ENCODE measurements around the gene NUDT14.

NUDT14 gene

DNA sequence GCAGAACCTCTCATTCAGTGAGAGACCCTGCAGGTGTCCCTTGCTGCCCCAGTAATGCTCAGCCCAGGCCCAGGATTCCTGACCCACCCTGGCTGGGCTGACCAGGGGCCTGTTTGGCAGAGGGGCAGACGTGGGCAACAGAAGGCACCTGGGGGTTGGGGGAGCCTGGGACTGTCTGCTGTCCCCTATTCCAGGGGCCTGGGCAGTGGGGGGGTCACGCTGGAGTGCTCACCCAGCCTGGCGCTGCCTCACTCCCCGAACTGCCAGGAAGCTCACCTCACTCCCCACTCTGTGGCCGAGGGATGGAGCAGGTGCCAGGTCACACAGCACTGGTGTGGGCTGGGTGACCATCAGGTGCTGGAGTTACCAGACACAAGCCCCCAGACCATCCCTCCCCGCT is 22.6 kb upstream of the NUDT14 start:
- H3K9ac ChIP-seq (ENCODE audit: insufficient read length), result no peak overlapping the region
- H3K4me3 ChIP-seq, result no peak overlapping the region
- H3K9me3 ChIP-seq (ENCODE audit: low read depth, low read length), result no peaks in the 10 kb centered on the region
- no peak for DNase-seq (ENCODE audit: low read depth, low spot score)
- TF ChIP-seq POLR2AphosphoS5 (IDR thresholded peaks at IDR 0.05; ENCODE audit: borderline replicate concordance, low read depth, low read length) (no peak), EZH2 (IDR thresholded peaks at IDR 0.05) (no peak), FOXP2 (optimal IDR thresholded peaks at IDR 0.05; ENCODE audit: control extremely low read depth, extremely low read length, insufficient read depth) (no peak)
- no peaks in the 10 kb centered on the region for H3K36me3 ChIP-seq (ENCODE audit: insufficient read depth, low read length)
- H3K27ac ChIP-seq, result no peak overlapping the region

DNA sequence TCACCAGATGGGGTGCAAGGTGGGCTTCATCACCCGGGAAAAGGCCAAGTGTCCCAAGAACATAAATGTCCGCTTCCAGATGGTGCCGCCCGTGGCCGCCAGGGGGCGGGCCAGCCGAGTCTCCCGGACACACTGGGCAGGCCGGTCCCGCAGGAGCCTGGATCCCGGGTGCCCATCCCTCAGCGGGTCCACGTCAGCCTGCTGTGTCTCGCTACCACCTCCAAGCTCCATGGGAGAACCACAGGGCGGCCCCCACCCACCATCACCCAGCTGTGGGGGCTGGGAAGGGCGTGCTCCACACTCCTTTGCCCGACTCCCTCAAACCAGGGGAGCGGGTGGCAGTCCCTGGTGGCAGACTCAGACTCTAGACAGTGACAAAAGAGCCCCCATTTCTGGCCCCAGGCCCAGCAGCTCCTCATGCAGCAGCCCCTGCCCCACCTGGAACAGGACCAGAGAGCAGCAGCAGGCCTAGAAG is 22.0 kb upstream of the NUDT14 start:
- DNase-seq (ENCODE audit: low read depth, low spot score), result no peak
- Histone ChIP-seq H3K27ac (no peak overlapping the region), H3K36me3 (ENCODE audit: insufficient read depth, low read length) (no peaks in the 10 kb centered on the region), H3K4me3 (no peak overlapping the region), H3K9ac (ENCODE audit: insufficient read length) (no peak overlapping the region), H3K9me3 (ENCODE audit: low read depth, low read length) (no peaks in the 10 kb centered on the region)
- no peak for TF ChIP-seq POLR2AphosphoS5 (IDR thresholded peaks at IDR 0.05; ENCODE audit: borderline replicate concordance, low read depth, low read length)
- no peak for TF ChIP-seq EZH2 (IDR thresholded peaks at IDR 0.05)
- no peak for TF ChIP-seq FOXP2 (optimal IDR thresholded peaks at IDR 0.05; ENCODE audit: control extremely low read depth, extremely low read length, insufficient read depth)

DNA sequence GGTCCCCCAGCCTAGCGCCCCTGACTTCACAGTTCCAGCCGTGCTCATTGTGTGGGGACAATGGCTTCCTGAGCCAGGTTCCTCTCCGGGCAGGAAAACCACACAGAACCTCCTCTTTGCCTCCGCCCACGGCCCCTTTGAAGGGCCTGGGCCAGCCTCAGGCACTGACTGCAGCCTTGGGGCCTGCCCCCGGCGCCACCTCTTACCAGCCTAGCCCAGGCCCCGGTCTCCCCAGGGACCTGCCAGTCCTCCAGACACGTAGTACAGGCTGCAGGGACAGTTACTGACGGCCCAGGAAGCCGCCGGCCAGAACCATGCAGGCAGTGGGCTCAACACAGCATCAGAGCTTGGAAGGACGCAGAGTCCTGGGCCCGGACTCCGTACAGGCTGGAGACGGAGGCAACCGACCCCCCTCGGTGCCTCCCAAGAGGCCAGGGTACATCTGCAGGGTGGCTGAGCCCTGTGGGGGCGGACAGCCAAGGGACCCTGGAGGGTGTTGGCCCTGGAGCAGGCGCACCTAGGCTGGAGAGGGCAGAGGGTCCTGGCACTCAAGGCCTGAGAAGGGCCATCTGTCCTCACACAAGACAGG is 20.9 kb upstream of the NUDT14 start:
- no peak overlapping the region for H3K9ac ChIP-seq (ENCODE audit: insufficient read length)
- no peak overlapping the region for H3K27ac ChIP-seq
- TF ChIP-seq POLR2AphosphoS5 (IDR thresholded peaks at IDR 0.05; ENCODE audit: borderline replicate concordance, low read depth, low read length), result no peak
- no peak for TF ChIP-seq EZH2 (IDR thresholded peaks at IDR 0.05)
- no peak for TF ChIP-seq FOXP2 (optimal IDR thresholded peaks at IDR 0.05; ENCODE audit: control extremely low read depth, extremely low read length, insufficient read depth)
- no peak for DNase-seq (ENCODE audit: low read depth, low spot score)
- no peak overlapping the region for H3K4me3 ChIP-seq
- no peaks in the 10 kb centered on the region for H3K9me3 ChIP-seq (ENCODE audit: low read depth, low read length)
- H3K36me3 ChIP-seq (ENCODE audit: insufficient read depth, low read length), result no peaks in the 10 kb centered on the region

DNA sequence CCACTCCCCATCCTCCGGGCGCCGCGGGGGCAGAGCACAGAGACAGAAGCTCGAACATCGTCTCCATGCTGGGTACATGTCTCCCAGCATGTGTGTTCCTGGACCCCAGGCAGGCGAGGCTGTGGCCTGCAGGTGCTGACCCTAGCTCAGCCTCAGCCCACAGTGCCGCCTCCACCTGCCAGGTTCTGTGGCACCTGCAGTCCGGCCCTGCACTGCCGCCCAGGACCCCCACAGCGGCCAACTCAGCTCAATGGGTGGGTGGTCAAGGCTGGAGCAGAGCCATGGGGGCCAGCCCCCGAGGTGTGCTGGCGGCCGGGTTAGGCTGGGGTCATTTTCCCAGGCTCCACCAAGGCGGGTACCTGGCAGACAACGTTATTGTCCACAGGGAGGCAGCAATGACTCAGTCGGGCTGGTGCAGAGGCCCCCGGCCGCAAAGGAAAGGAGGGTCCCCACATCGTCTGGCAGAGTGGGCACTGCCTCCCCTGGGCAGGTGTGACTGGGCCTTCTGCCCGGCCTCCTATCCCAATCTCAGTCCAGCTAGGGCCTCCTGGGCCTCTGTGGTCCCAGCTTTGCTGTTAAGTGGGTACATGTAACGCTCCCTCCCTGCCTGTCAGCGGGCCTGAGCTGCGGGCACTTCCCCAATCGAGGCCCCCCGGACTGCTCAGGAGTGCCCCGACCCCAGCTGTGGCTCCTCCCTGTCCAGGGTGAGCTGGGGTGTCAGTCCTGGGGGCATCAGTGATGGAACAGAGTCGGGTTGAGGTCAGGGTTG is 20.2 kb upstream of the NUDT14 start:
- Histone ChIP-seq H3K27ac (no peak overlapping the region), H3K36me3 (ENCODE audit: insufficient read depth, low read length) (no peaks in the 10 kb centered on the region), H3K4me3 (no peak overlapping the region), H3K9ac (ENCODE audit: insufficient read length) (no peak overlapping the region), H3K9me3 (ENCODE audit: low read depth, low read length) (no peaks in the 10 kb centered on the region)
- TF ChIP-seq EZH2 (IDR thresholded peaks at IDR 0.05) (no peak), POLR2AphosphoS5 (IDR thresholded peaks at IDR 0.05; ENCODE audit: borderline replicate concordance, low read depth, low read length) (no peak), FOXP2 (optimal IDR thresholded peaks at IDR 0.05; ENCODE audit: control extremely low read depth, extremely low read length, insufficient read depth) (no peak)
- no peak for DNase-seq (ENCODE audit: low read depth, low spot score)

DNA sequence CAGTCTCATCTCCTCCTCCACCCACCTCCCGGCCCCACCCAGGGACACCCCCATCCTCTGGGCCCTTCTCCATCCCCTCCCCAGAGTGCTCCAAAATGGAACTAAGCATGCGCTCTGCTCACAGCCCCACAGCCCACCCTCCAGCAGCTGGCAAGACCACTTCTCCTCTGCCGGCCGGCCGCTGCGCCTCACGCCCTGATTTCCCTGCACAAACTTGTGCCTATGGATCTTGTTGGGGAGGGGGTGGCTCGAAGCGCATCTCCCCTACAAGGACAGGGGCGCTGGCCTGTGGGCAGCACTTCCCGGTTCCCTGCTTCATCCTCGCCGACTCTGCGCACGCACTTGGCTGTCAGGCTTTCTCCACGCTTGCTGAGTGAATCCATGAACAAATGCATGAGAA is 19.5 kb upstream of the NUDT14 start:
- Histone ChIP-seq H3K9ac (ENCODE audit: insufficient read length) (no peak overlapping the region), H3K36me3 (ENCODE audit: insufficient read depth, low read length) (no peaks in the 10 kb centered on the region), H3K4me3 (no peak overlapping the region), H3K9me3 (ENCODE audit: low read depth, low read length) (no peaks in the 10 kb centered on the region), H3K27ac (no peak overlapping the region)
- TF ChIP-seq POLR2AphosphoS5 (IDR thresholded peaks at IDR 0.05; ENCODE audit: borderline replicate concordance, low read depth, low read length) (no peak), EZH2 (IDR thresholded peaks at IDR 0.05) (no peak), FOXP2 (optimal IDR thresholded peaks at IDR 0.05; ENCODE audit: control extremely low read depth, extremely low read length, insufficient read depth) (no peak)
- no peak for DNase-seq (ENCODE audit: low read depth, low spot score)

DNA sequence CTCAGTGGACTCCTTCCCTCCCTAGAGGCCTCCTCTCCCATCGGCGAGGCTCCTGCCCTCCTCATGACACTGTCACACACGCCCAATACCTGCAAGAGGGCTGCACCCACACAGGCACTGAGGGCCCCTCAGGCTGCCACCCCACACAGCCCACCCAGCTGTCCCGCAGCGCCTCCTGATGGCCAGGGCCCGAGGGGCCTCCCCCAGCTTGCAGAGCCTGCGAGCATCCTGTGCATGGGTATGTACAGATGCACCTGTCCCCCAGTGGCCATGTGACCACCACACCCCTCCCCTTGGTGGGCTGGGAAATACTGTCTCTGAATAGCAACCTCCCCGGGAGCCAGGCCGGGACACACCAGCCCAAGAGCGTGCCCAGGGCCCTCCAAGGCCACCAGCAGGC is 19.0 kb upstream of the NUDT14 start:
- H3K9ac ChIP-seq (ENCODE audit: insufficient read length), result no peak overlapping the region
- H3K9me3 ChIP-seq (ENCODE audit: low read depth, low read length), result no peaks in the 10 kb centered on the region
- TF ChIP-seq POLR2AphosphoS5 (IDR thresholded peaks at IDR 0.05; ENCODE audit: borderline replicate concordance, low read depth, low read length) (no peak), FOXP2 (optimal IDR thresholded peaks at IDR 0.05; ENCODE audit: control extremely low read depth, extremely low read length, insufficient read depth) (no peak)
- no peak overlapping the region for H3K27ac ChIP-seq
- no peaks in the 10 kb centered on the region for H3K36me3 ChIP-seq (ENCODE audit: insufficient read depth, low read length)
- no peak overlapping the region for H3K4me3 ChIP-seq
- no peak for DNase-seq (ENCODE audit: low read depth, low spot score)

DNA sequence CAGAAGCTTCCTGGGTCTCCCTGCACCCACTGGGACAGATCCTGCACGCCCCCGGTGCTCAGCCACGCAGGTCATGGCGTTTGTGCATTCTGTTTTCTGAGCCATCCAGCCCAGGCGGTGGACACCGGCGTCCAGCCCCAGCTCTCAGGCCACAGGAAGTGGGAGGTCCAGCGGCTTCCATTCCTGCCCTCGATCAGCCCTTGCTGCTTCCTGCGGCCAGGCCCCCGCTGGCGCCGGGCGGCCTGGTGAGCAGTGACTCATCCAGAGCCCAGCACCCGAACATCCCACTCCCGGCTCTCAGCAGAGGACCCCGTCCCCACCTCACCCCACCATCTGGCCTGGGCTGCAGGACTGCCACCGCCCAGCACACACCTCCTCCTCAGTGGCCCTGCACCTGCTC is 18.0 kb upstream of the NUDT14 start:
- no peak overlapping the region for H3K9ac ChIP-seq (ENCODE audit: insufficient read length)
- DNase-seq (ENCODE audit: low read depth, low spot score), result no peak
- TF ChIP-seq POLR2AphosphoS5 (IDR thresholded peaks at IDR 0.05; ENCODE audit: borderline replicate concordance, low read depth, low read length), result no peak
- no peak for TF ChIP-seq EZH2 (IDR thresholded peaks at IDR 0.05)
- TF ChIP-seq FOXP2 (optimal IDR thresholded peaks at IDR 0.05; ENCODE audit: control extremely low read depth, extremely low read length, insufficient read depth), result no peak
- no peaks in the 10 kb centered on the region for H3K36me3 ChIP-seq (ENCODE audit: insufficient read depth, low read length)
- H3K27ac ChIP-seq, result no peak overlapping the region
- H3K9me3 ChIP-seq (ENCODE audit: low read depth, low read length), result no peaks in the 10 kb centered on the region
- H3K4me3 ChIP-seq, result no peak overlapping the region

DNA sequence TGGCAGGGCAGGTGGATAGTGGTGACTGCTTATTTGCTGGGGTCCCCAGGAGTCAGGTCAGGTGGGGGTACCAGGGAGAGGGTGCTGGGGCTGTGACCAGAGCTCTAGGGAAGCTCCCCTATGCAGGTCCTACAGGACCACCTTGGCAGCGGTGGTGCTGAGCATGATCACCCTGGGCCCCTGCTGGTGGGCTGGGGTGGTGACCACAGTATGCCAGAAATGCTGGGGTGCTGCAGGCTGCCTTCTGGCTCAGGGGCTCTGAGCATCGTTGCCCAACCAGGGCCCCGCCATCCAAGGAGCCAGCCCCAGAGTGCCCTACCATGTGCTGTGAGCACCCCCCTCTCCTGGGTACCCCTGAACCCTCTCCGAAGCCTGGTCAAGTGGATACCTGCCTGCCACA is 17.5 kb upstream of the NUDT14 start:
- Histone ChIP-seq H3K36me3 (ENCODE audit: insufficient read depth, low read length) (no peaks in the 10 kb centered on the region), H3K27ac (no peak overlapping the region), H3K9ac (ENCODE audit: insufficient read length) (no peak overlapping the region), H3K9me3 (ENCODE audit: low read depth, low read length) (no peaks in the 10 kb centered on the region), H3K4me3 (no peak overlapping the region)
- TF ChIP-seq FOXP2 (optimal IDR thresholded peaks at IDR 0.05; ENCODE audit: control extremely low read depth, extremely low read length, insufficient read depth), result no peak
- TF ChIP-seq EZH2 (IDR thresholded peaks at IDR 0.05), result no peak
- no peak for TF ChIP-seq POLR2AphosphoS5 (IDR thresholded peaks at IDR 0.05; ENCODE audit: borderline replicate concordance, low read depth, low read length)
- DNase-seq (ENCODE audit: low read depth, low spot score), result no peak
